Stromal cell of bone marrow (primary cell): ENCODE measurements around the gene PBX4.

Experiments
- DNase-seq: peaks from one replicate; pipeline ENCODE4 v3.0.0-alpha.2; 2012; ENCODE audit warnings: low read depth

Gene PBX4

DNA sequence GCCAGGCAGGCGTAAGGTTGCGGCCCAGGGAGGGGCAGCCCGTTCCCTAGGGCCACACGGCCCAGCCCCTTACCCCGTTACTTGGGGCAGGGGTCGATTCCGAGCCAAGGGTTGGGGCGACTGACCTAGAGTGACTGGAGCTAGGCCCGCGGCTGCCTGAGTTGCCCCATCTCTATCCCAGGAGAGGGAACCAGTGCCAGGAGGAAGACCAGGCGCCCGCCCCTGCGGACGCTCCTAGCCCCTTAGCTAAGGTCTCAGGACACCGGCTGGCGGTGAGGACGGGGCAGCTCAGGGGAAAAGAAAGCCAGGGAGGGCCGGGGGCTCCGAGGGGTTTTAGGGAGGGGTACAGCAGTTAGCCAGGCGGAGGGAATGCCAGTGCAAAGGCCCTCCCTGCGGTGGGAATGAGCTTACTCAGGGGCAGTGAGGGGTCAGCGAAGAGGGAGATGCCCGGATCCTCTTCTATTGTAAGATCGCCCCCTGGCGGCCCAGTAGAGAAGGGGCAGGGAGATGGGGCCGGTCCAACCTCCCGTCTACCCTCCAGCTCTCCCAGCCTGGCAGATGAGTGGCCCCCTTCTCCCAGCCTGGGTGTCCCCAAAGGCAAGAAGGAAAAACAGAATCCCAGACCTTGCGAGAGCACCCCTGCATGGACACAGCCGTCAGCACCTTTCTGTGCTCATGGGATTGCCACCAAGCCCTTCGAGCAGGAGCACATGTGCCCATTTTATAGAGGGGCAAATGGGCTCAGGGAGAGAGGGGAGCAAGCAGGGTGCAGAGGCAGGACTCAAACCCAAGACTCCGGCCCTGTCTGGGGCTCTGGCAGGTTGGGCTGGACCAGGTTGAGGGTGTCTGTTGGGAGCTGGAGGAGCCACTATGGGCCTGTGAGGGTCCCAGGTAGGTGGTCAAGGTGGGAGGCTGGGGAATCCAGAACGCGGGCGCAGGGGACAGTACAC, 64.1 kb downstream of the PBX4 start:
- no peak for DNase-seq

DNA sequence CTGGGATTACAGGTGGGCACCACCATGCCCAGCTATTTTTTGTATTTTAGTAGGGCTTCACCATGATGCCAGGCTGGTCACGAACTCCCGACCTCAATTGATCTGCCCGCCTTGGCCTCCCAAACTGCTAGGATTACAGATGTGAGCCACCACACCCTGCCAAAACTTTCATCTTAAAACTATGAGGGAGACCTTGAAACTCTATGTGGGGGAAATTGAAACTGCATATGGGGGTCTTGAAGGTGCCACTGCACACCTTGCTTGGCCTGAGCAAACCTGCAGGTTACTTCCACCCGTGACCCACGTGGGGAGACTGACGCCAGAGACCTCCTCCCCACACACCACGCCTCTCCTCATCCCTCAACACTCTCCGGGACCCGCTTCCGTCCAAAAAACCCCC, 64.8 kb downstream of the PBX4 start:
- DNase-seq = no peak

DNA sequence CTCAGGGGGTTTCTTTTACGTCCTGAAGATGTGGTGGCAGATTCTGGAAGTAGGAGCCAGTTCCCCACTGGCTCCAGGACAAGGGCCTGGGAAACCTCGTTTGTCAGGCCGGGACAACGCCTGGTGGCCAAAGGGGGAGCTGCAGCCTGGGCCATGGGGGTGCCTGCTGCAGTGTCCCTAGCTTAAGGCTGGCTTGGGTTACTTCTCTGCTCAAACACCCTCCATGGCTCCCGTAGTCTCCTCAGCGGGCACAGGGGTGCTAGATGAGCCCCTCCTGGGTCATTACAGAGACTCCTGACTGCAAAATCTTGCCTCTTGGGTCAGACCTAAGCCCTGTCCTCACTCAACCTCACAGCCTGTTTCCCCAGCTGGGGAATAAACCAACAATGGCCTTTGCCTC, 65.7 kb downstream of the PBX4 start:
- DNase-seq = no peak

DNA sequence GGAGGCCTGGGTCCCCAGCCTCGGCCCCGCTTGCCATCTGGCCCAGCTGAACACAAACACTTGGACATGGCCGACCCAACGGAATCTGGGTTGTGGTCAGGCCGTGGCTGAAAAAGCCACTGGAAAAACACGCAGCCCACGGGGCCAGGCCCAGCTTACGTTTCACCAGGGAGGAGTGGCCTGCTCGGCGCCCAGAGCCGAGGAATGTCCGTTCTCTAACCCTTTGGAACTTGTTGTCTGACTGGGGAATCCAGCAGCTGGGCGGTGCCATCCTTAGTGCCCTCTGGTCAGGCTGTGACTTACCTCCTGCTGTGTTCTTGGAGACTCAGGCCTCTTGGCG, 66.7 kb downstream of the PBX4 start:
- DNase-seq = no peak

DNA sequence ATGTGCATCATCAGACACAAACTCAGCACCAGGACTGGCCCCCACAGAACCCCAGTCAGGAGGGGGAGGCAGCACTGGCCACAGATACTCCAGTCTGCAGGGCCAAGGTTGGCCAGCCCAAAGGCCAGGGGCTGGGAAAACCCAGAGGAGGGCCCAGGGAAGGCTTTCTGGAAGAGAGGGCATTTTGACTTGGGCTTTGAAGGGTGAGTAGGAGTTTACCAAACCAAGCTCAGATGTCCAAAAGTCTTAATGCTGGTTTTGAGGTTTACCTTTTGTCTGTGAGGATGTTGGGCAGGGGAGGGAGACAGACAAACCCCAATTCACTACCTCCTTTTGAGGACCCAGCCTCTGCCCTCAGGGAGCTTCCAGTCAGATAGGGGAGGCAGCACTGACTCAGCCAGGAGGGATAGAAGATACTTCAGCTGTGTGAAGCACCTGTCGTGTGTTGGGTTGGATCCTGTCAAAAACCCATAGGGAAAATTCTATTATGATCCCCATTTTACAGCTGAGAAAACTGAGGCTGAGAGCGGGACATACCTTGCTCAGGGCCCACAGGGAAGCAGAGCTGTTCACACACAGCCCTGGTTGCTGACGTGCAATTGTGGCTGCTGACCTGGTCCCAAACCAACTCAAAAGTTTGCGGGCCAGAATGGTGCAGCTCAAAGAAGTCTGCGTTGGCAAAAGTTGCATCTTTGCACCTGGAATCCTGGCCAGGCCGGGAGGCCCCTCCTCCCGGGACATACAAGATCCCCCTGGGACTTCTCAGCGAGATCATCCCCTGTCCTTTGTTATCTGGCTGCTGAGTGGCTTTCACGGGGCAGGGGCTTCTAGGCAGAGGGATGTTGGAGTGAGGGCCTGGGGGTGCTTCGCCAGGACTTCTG, 67.3 kb downstream of the PBX4 start:
- DNase-seq = no peak

DNA sequence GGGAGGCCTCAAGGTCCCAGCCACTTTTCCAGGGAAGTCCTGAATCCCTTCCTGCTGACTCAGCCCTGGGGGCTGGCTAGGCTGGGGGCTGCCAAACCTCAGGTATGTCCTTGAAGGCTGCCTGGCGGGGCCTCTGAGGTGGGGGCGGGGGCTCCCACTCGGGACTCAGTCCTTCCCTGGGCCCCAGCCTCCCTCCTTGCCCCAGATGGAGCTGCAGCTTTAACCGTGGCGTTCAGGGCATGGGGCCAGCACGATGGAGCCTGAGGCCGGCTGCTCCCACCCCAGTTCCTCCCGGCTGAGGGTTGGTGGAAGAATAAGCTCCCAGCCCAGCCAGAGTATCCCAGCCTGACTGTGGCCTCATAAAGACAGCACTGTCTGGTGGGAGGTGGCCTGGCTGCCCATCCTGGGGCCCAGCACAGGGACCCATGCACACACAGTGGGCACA, 68.0 kb downstream of the PBX4 start:
- DNase-seq = no peak

DNA sequence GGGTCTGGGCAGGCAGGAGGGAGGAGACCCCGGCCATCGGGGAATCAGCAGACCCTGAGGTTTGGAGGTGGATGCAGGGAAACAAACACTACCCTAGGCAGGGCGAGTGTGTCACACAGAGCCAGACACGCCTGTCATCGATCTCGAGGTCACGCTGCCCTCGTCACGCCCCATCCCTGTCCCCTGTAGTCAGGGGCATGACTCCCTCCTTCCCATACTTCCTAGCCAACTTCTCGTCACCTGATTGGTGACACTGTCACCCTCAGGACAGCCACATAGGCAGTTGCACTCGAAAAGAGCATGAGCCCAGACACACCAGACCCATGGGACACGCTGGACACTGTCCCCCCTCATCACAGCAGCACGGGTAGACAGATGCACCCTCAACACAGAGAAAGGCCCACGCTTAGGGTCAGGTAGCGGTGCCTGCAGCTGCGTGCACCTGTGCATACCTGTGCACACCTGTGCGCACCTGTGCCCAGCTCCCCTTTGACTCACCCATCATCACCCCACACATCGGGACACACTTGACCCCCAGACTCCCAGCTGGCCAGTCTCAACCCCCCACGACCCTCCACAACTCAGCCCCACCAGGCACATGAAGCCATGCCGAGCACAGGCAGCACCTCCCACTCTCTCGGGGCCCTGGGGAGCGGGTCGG, 68.6 kb downstream of the PBX4 start:
- DNase-seq = no peak

DNA sequence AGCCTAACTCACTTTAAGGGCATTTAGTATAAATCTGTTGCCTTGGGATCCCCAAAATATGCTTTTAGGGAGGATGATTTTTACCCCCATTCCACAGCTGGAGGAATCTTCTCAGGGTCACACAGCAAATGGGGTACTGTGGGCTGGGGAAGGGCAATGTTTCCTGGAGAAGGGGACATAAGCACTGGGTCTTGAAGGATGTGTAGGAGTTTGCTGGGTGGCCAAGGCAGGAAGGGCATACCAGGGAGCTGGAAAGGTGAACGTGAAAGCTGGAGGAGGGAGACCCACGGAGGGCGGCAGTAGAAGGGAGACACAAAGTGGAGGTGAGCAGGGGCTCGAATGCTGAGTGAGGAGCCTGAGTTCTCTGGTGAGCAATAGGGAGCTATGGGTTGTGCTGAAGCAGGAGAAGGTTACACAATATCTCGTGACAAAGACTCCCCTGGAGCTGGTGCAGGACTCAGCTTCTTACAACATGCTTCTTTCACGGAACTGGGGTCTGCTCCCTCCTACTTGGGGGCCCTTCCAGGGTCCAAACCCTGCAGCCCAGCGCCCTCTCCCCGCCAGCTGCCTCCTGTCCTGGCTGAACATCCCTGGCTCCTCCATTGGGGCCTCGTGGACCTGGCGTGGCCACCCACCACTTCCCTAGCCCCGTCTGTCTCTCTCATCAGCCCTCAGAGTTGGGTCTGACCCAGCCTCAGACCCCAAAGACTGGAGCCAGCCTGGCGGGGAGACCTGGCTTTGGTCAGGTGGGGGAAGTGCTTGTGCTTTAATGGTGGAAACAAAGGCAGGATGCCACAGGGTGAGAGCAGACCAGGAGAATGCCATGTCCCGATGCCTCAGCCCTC, 69.3 kb downstream of the PBX4 start:
- no peak for DNase-seq

DNA sequence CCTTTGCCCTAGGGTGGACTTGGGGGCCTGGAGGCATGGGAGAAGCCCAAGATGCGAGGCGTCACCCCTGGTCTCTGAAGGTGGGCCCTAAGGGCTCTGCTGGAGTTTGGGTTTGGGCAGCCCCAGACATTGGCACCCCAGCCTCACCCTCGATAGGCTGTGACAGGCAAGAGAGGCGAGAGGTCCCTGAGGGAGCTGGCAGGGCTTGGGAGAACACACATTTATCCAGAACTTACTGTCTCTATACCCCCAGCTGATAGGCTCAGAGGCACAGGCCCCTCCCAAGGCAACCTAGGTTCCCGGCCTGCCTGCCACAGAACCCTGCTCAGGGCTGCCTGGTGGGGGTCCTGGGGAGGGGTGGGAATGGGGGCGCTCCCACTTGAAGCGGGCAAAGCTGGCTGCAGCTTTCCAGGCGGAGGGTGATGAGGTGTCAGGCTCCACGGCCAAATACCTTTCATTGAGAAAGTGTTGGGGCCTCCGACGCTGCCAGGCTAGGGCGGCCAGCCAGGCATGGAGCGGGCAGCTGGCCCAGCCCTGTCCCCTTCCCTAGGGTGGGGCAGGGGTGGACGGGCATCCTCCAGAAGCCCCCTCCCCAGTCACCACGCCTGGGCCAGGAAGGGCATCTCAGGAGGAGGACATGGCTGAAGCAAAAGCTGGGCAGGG, 70.7 kb downstream of the PBX4 start:
- no peak for DNase-seq

DNA sequence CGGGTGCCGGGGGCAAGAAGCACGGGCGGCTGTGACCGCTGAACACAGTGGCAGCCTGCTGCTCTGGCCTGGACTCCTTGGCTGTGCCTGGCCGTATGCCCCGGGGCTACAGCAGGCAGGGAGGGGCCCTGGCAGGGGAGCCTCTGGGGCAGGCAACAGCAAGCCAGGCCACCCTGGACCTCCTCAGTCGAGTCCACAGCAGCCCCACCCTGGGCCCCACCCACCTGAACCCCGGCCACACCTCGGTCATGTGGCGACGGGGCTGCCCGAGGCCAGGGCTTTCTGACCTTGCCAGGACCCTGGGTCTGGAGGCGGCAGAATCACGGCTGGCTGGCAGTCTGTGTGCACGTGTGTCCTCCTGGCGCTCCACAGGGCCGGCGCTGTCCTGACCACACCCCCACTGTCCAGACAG, 71.7 kb downstream of the PBX4 start:
- no peak for DNase-seq

DNA sequence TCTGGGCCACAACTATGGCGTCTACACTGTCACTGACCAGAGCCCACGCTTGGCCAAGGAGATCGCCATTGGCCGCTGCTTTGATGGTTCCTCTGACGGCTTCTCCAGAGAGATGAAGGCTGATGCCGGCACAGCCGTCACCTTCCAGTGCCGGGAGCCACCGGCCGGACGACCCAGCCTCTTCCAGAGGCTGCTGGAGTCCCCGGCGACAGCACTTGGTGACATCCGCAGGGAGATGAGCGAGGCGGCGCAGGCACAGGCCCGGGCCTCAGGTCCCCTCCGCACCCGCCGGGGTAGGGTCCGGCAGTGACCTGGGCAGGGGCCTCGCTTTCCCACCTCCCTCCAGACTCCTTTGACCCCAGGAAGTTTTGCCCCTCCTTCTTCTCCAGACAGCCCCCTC, 72.8 kb downstream of the PBX4 start:
- no peak for DNase-seq

DNA sequence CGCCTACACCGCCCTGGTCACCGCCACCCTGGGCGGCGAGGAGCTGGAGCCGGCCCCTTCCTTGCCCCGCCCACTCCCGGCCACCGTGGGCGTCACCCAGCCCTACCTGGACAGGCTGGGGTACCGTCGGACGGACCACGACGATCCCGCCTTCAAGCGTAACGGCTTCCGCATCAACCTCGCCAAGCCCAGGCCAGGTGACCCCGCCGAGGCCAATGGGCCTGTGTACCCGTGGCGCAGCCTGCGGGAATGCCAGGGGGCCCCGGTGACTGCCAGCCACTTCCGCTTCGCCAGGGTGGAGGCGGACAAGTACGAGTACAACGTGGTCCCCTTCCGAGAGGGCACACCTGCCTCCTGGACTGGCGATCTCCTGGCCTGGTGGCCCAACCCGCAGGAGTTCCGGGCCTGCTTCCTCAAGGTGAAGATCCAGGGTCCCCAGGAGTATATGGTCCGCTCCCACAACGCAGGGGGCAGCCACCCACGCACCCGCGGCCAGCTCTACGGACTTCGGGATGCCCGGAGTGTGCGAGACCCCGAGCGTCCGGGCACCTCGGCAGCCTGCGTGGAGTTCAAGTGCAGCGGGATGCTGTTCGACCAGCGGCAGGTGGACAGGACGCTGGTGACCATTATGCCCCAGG, 73.4 kb downstream of the PBX4 start:
- DNase-seq = no peak

DNA sequence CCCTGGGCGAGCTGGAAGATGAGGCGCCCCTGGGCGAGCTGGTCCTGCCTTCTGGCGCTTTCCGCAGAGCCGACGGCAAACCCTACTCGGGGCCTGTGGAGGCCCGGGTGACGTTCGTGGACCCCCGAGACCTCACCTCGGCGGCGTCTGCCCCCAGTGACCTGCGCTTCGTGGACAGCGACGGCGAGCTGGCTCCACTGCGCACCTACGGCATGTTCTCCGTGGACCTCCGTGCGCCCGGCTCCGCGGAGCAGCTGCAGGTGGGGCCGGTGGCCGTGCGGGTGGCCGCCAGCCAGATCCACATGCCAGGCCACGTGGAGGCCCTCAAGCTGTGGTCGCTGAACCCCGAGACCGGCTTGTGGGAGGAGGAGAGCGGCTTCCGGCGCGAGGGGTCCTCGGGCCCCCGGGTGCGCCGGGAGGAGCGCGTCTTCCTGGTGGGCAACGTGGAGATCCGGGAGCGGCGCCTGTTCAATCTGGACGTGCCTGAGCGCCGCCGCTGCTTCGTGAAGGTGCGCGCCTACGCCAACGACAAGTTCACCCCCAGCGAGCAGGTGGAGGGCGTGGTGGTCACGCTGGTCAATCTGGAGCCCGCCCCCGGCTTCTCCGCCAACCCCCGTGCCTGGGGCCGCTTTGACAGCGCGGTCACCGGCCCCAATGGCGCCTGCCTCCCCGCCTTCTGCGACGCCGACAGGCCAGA, 74.1 kb downstream of the PBX4 start:
- no peak for DNase-seq

DNA sequence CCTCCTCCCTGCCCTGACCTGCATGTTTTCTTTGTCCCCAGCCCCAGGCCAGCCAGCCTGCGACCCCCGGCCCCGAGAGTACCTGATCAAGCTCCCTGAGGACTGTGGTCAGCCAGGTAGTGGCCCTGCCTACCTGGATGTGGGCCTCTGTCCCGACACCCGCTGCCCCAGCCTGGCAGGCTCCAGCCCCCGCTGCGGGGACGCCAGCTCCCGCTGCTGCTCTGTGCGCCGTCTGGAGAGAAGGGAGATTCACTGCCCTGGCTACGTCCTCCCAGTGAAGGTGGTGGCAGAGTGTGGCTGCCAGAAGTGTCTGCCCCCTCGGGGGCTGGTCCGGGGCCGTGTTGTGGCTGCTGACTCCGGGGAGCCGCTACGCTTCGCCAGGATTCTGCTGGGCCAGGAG, 74.8 kb downstream of the PBX4 start:
- no peak for DNase-seq

DNA sequence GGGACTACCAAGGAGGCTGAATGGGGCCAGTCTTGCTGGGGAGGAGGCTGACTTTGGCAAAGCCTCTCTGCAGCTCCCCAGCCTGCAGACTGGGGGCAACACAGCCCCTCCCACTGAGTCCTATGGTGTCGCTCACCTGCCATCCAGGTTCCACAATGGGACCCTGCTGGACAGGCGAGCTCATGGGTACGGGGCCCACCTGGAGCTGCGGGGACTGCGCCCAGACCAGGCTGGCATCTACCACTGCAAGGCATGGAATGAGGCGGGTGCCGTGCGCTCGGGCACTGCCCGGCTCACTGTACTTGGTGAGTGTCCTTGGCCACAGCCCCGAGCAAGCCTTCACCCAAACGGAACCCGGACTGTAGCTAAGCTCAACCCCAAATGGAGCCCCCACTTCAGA, 75.4 kb downstream of the PBX4 start:
- no peak for DNase-seq

DNA sequence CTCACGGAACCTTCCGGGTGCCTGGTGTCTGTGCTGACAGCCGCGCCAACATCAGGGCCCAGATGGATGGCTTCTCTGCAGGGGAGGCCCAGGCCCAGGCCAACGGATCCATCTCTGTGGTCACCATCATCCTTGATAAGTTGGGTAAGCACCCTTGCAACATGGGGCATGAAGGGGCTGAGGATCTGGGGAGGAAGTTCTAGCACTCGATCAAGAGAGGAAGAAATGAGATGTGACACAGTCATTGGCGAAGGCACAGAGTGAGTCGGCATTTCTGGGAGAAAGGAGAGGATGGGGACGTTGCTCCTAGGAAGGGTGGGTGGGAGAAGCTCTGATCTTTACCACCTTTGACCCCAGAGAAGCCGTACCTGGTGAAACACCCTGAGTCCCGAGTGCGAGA, 76.0 kb downstream of the PBX4 start:
- no peak for DNase-seq

DNA sequence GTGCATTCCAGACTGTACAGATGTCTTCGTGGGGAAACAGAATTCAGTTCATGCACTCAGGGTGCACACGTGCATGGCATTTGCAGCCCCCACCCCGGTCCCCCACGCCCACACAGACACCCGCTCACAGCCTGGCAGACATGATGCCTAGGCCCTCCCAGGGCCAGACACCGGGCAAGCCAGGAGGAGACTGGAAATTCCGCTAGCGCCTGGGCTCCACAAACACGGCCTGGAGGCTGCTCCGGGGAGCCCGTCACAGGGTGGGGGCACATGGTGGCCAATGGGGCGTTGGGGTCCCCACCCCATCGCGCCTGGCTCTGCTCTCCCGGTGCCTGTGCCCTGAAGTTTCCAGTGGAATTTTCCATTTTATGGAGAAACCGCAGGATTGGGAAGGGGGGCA, 76.9 kb downstream of the PBX4 start:
- DNase-seq = no peak

DNA sequence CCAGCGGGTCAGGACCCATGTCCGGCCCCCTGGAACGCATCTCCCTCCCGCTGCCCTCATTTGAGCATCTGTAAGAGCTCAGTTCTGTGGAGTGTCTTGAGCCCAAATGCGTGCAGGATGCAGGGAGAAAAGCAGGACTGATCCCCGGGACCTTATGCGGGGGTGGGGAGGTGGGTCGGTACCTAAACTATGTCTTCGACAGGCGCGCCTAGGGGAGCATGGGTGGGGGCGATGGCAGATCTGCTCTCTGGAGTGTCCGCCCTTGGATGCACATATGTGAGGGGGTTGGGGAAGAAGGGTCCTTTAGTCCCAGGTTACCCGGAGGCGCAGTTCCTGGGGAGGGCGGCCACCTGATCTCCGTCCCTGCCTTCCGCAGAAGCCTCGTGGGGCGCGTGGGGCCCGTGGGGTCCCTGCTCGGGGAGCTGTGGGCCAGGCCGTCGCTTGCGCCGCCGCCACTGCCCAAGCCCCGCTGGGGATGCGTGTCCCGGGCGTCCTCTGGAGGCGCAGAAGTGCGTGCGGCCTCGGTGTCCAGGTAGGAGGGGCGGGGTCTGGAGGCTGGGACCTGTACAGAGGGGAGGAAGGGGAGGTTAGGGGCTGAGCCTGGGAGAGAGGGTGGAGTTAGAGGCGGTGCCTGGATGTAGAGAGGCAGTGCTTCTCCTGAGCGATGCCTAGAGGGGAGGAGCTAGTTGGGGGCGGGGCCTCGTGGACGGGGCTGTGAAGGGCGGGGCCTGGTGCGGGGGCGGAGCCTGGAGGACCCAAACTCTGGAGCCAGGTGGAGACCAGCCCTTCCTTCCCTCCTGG, 77.6 kb downstream of the PBX4 start:
- DNase-seq = no peak

DNA sequence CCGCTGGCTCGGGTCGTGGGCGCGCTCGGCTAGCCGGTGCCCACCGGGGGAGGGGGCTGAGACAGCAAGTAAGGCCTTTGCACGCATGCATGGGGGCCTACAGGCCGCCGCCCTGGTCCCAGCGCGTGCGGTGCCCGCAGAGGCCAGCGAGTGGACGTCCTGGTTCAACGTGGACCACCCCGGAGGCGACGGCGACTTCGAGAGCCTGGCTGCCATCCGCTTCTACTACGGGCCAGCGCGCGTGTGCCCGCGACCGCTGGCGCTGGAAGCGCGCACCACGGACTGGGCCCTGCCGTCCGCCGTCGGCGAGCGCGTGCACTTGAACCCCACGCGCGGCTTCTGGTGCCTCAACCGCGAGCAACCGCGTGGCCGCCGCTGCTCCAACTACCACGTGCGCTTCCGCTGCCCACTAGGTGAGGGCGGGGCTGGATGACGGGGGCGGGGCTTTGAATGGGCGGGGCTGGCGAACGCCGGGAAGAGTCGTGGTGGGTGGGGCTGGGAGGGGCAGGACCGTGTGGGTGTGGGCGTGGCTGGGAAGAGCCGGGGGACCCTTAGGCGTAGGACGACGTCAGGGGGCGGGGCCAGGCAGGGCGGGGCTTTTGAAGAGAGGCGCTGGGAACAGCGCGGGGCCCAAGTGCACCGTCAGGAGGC, 78.3 kb downstream of the PBX4 start:
- no peak for DNase-seq
